GM12875 (cell line): ENCODE measurements around the gene KCNMA1.

ENCODE experiments used
- H3K4me3 ChIP-seq: one replicate; pipeline ENCODE4 v1.5.1; 2011; ENCODE audit warnings: low read depth, low read length, control low read depth
- TF ChIP-seq, protein P1 (sequence below): IDR thresholded peaks from 2 replicates; pipeline ENCODE4 v1.5.1; 2011; ENCODE audit warnings: low read depth, mild to moderate bottlenecking, control low read depth, inconsistent platforms, low read length, moderate library complexity, borderline replicate concordance; ENCODE audit not compliant: insufficient read depth

The KCNMA1 gene

DNA sequence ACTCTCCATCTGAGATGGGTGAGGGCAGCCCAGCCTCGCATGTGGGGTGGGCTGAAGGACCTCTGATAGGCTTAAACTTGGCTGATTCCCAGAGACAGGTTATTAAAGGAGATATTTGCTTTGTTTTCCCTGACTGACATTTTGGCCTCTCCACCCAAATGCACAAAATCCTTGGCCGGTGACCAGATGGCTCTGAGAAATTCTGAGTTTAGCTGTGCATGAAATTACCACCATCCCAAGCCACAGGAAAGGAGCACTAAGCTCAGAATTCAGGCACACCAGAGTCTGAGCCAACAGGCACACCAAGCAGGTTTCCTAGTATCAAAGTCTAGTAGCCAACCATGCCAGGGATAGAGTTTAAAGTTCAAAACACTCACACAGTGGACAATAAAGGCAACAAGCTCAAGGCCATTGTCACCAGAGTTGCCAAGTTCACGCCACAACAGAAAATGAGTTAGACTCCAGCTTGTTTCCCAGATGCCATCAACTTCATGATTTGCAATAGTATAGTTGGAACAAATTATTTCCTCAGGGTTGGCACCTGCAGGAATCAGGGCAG lies 387.6 kb downstream of the KCNMA1 start:
- no peak overlapping the region for H3K4me3 ChIP-seq
- TF ChIP-seq, protein P1, sequence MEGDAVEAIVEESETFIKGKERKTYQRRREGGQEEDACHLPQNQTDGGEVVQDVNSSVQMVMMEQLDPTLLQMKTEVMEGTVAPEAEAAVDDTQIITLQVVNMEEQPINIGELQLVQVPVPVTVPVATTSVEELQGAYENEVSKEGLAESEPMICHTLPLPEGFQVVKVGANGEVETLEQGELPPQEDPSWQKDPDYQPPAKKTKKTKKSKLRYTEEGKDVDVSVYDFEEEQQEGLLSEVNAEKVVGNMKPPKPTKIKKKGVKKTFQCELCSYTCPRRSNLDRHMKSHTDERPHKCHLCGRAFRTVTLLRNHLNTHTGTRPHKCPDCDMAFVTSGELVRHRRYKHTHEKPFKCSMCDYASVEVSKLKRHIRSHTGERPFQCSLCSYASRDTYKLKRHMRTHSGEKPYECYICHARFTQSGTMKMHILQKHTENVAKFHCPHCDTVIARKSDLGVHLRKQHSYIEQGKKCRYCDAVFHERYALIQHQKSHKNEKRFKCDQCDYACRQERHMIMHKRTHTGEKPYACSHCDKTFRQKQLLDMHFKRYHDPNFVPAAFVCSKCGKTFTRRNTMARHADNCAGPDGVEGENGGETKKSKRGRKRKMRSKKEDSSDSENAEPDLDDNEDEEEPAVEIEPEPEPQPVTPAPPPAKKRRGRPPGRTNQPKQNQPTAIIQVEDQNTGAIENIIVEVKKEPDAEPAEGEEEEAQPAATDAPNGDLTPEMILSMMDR = no peak

DNA sequence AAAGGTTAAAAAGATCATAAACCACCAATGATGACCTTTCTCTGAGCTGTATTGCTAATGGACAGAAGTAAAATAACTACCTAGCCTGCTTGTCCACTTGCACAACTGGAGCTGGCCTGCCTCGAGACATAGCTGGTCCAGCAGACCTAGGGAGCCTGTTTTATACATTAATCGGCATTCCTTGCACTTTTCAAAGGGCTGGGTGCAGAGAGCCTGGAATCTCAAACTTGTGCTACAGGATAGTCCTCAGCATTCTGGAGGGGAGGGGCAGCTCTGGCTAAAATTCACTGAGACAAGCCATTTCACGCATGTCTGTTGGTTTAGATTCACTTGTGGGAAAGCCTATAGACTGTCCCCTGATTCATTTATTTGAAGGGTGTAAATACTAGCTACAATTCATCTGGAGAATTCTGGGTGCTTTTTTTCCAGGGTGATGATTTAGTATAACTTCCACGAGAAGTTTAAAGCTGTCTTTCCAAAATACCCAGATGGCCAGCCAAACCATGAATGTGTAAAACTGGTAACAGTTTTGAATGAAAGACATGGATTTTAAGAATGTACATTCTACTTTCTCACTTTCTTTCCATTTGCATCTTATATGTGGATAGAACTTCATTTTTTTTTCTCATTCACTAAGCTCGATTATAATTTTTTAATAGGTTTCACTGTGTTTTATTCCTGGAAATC lies 389.4 kb downstream of the KCNMA1 start:
- TF ChIP-seq, protein P1 = no peak
- no peak overlapping the region for H3K4me3 ChIP-seq

DNA sequence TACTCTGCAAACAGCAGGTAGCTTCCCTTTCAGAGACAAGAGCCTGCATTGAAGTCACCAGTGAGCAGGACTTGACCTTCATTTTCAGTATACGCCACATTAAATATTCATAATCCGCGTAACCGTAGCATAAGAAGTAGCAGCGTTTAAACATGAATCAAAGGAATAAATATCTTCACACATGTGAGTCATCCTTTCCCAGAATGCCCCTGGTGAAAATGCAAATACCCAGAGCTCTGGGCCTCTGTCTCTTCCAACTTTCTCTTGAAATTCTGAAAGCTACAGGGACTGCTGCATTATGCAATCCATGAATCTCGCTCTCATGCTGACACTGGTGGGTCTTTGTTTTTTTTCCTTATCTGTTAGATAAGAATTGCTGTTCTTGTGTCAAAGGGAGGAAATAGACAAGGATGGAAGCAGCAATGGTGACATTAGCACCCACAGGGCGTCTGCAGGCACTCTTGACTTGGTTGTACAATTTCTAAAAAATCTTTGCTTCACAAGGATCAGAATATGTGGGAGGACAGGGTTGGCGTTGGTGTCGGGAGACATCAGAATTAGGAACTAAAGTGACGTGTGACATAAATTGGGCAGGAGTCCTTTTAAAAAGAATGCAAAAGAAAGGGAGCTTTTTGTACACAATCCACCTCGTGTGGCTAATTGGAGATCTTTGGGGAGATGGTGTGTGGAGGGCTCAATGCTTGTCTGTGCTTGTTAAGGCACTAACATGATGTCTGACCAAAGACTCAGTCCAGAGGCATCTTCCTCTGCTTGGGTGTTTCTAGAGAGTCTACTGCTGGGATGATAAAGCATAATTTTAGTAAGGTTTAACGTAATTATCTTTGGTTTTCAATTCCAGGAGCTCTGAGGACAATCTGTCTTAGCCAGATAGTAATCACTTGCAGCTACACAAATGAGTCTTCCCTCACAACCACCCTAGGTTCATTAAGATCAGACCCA lies 390.3 kb downstream of the KCNMA1 start:
- TF ChIP-seq, protein P1 = no peak
- no peak overlapping the region for H3K4me3 ChIP-seq

DNA sequence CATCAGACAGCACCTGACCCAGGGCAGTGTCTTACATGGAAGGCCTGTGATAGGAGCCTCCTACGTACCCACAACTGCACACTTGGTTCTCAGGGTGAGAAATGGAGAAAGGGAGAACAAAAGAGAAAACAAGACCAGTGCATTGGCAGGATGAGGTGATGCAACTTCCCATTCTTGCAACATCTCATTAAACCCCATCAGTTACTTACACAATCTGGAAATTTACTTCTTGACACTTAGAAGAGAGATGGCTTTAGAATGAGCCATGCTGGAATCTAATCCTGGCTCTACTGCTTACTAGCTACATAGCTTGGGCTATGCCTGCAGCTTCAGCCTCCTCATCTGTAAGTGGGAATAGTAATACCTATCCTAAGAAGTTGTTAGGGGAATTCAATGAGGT lies 391.7 kb downstream of the KCNMA1 start:
- no peak overlapping the region for H3K4me3 ChIP-seq
- TF ChIP-seq, protein P1 = no peak

DNA sequence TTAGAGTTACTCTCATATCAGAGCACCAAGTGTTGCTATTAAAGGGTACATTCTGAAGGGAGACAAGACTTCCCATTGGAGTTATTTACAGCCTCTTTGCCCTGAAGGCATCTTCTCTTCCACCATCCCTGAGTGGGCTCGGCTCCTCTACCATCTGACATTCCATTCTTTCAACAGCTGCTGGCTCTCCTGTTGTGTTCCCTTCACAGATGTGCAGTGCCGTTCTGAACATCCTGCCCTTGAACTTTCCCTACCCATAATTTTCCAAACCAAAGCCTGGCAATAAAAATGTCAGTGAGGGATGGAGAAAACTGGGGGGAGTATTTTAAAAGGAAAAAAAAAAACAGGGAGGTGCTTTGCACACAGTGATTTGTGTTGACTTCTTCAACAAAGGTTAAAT lies 392.9 kb downstream of the KCNMA1 start:
- H3K4me3 ChIP-seq = no peak overlapping the region
- TF ChIP-seq, protein P1 = no peak

DNA sequence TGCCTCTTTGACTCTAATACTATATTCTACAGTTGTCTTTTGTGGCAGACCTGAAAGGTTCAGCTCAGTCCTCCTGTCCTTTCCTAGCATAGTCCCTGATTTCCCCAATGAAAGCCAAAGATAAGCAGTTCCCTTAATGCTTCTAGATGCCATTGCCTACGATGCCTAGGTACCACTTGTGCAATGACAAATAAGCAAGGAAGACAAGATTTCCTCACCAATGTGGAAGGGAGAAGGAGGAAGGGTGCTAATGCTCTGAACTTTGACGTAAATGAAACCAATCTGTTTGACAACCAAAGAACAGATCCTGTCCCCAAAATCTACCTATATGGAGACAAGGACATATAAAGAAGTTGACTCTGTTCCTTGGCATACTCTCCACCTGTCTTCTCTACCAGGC lies 393.3 kb downstream of the KCNMA1 start:
- TF ChIP-seq, protein P1 = no peak

More for the DNA sequence above, 393.3 kb downstream of the KCNMA1 start:
- no peak overlapping the region for H3K4me3 ChIP-seq
